GM13976 (cell line): ENCODE data around the gene FAM20B.

Source experiments
- DNase-seq: peaks from one replicate; pipeline ENCODE4 v3.0.0; 2012; ENCODE audit warnings: low spot score
- CTCF ChIP-seq: IDR thresholded peaks from 2 replicates; pipeline ENCODE4 v1.5.1; 2012; ENCODE audit warnings: borderline replicate concordance, mild to moderate bottlenecking; ENCODE audit not compliant: insufficient read depth; ENCODE audit errors: extremely low read depth, missing control alignments, control extremely low read depth
- in situ Hi-C: fragments of 300-500 bp; cut with MboI; formaldehyde crosslinking; loops from one replicate; pipeline ENCODE4 v1.12.0; 2022; ENCODE audit warnings: low sequenced_read_pairs, mixed read lengths, inconsistent platforms; ENCODE audit not compliant: unreplicated experiment

Gene FAM20B

DNA sequence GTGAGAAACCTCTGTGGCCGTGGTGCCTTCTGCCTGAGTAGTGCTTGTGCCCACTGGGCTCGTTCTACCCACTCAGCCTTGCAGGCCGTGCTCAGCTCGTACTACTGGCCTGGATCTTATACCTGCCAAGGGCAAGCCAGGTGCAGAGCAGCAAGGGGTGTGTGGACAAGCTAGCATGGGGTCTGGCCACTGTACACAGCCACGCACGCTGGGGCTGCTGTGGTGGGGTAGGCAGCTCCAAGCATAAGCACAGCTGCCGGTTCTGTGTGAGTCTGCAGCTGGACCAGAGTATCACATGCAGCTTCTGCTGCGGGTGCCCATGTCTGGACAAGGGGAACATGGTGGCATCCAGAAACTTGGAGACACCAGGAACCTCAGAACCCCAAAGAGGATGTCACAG, 16.4 kb downstream of the FAM20B start:
- in situ Hi-C loops, result loop anchor here (10.0 kb wide), 1 partner anchor 63 kb away; no protein-coding TSS in a partner anchor
- no peak for TF ChIP-seq CTCF
- DNase-seq, result no peak

DNA sequence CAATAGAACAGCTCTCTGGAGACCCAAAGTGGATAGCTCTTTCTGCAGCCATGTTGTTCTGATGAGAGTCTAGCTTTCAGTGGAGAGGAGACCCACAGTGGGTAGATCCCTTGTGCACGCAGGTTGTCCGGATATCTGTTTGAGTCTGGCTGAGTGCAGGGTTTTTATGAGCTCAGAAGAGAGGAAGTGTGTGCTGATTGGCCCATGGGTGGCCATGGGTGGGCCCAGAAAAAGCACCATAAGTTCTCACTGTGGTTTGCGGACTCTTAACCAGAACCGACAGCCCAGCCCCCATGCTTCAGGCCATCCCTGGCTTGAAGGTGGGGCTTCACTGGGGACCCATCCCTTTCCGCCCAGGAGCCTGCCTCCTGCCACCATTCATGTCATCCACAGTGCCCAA, 17.0 kb downstream of the FAM20B start:
- no peak for TF ChIP-seq CTCF
- no peak for DNase-seq
- in situ Hi-C loops, result loop anchor here (10.0 kb wide), 1 partner anchor 62 kb away; no protein-coding TSS in a partner anchor

DNA sequence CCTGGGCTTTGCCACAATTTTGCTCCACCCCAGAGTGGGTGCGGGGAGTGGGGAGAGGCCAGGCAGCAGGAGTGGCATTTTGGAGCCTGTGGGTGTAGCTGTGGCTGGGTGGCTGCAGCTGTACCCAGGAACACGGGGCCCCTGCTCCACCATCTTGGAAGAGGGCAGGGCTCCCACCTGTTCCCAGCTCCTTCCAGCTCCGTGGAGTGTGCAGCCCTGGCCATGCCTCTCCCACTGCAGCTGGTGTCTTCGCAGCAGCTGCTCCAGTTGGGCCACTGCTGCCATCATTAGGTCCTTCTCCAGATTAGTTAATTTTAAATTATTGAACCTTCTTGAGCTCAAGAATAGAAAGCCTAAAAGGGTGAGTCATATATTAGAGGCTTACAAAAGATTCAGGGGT, 17.6 kb downstream of the FAM20B start:
- in situ Hi-C loops, result loop anchor here (10.0 kb wide), 1 partner anchor 62 kb away; no protein-coding TSS in a partner anchor
- DNase-seq, result no peak
- no peak for TF ChIP-seq CTCF

- DNase-seq, result no peak
- TF ChIP-seq CTCF, result no peak
- in situ Hi-C loops, result loop anchor here (10.0 kb wide), 1 partner anchor 61 kb away; no protein-coding TSS in a partner anchor
Observed at GRCh38 chr1:179043907-179044306, 18.2 kb downstream of the FAM20B start.

- DNase-seq, result no peak
- in situ Hi-C loops, result loop anchor here (10.0 kb wide), 1 partner anchor 58 kb away; no protein-coding TSS in a partner anchor
- no peak for TF ChIP-seq CTCF
Observed at GRCh38 chr1:179046808-179047635, 21.3 kb downstream of the FAM20B start.

DNA sequence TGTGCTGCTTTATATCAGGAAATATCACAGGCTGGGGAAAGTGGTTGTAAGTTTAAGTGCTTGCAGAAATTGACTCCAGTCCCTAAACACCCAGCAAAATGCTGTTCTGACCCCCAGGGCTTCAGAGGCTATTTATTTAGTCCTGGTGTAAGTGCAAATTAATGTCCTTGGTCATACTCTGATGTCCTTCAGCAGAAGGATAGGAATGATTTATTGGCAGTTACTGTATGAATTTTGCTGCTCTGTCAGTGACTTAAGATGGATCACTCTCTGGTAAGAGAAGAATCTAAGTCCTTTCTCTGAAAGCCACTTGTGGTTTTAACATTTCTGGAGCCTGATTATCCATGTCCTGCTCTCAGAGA, 21.9 kb downstream of the FAM20B start:
- no peak for DNase-seq
- TF ChIP-seq CTCF, result no peak
- in situ Hi-C loops, result loop anchor here (10.0 kb wide), 1 partner anchor 57 kb away; no protein-coding TSS in a partner anchor
